H9 (cell line): ENCODE results near the gene UVRAG. TPM values are rescaled to one million over a fixed set of nuclear protein-coding genes. Genes with fewer than 3 reads are reported as not detected.

Source experiments
- DNase-seq: peaks from one replicate; pipeline ENCODE4 v3.0.0-alpha.2; 2017
- H2AFZ ChIP-seq: one replicate; pipeline ENCODE4 v1.6.1; 2013; ENCODE audit warnings: mild to moderate bottlenecking, low read length, control low read depth, moderate library complexity
- H2AK5ac ChIP-seq: 2 replicates; pipeline ENCODE4 v1.6.1; 2013; ENCODE audit warnings: low read length, control low read depth, mixed read lengths; ENCODE audit not compliant: insufficient read length
- H2BK120ac ChIP-seq: one replicate; pipeline ENCODE4 v1.6.1; 2013; ENCODE audit warnings: low read depth, mild to moderate bottlenecking, low read length, control low read depth, inconsistent platforms; ENCODE audit not compliant: poor library complexity, severe bottlenecking
- H2BK12ac ChIP-seq: 2 replicates; pipeline ENCODE4 v1.6.1; 2013; ENCODE audit warnings: low read length, control low read depth, mixed read lengths, low read depth; ENCODE audit not compliant: insufficient read length
- H2BK15ac ChIP-seq: 2 replicates; pipeline ENCODE4 v1.6.1; 2013; ENCODE audit warnings: low read depth, low read length, control low read depth
- H2BK20ac ChIP-seq: one replicate; pipeline ENCODE4 v1.6.1; 2013; ENCODE audit warnings: low read depth, mild to moderate bottlenecking, low read length, control low read depth, inconsistent platforms; ENCODE audit not compliant: poor library complexity, severe bottlenecking
- H2BK5ac ChIP-seq: 2 replicates; pipeline ENCODE4 v1.6.1; 2013; ENCODE audit warnings: low read length, control low read depth, mixed read lengths; ENCODE audit not compliant: insufficient read length
- H3K14ac ChIP-seq: 2 replicates; pipeline ENCODE4 v1.6.1; 2013; ENCODE audit warnings: low read length, control low read depth; ENCODE audit not compliant: insufficient read depth
- H3K18ac ChIP-seq: 2 replicates; pipeline ENCODE4 v1.6.1; 2013; ENCODE audit warnings: low read depth, mild to moderate bottlenecking, mixed read lengths, low read length, control low read depth; ENCODE audit not compliant: insufficient read length
- H3K23ac ChIP-seq: 2 replicates; pipeline ENCODE4 v1.6.1; 2013; ENCODE audit warnings: low read length, control low read depth, mixed read lengths, low read depth; ENCODE audit not compliant: insufficient read length
- H3K23me2 ChIP-seq: 2 replicates; pipeline ENCODE4 v1.6.1; 2013; ENCODE audit warnings: low read depth, mild to moderate bottlenecking, mixed read lengths, low read length, control low read depth; ENCODE audit not compliant: insufficient read length, poor library complexity, severe bottlenecking
- H3K27ac ChIP-seq: 2 replicates; pipeline ENCODE4 v1.5.1; 2013; ENCODE audit warnings: low read length, control low read depth, mixed read lengths, low read depth; ENCODE audit not compliant: insufficient read length
- H3K27me3 ChIP-seq: 2 replicates; pipeline ENCODE4 v1.6.1; 2013; ENCODE audit warnings: low read length, control low read depth, inconsistent platforms; ENCODE audit not compliant: insufficient read depth
- H3K4ac ChIP-seq: 2 replicates; pipeline ENCODE4 v1.6.1; 2013; ENCODE audit warnings: low read depth, mild to moderate bottlenecking, control low read depth, inconsistent platforms, low read length, moderate library complexity
- H3K4me1 ChIP-seq: 2 replicates; pipeline ENCODE4 v1.6.1; 2013; ENCODE audit warnings: low read length, control low read depth, inconsistent platforms; ENCODE audit not compliant: insufficient read depth
- H3K4me2 ChIP-seq: 2 replicates; pipeline ENCODE4 v1.6.1; 2013; ENCODE audit warnings: low read length, control low read depth, mixed read lengths; ENCODE audit not compliant: insufficient read length, insufficient read depth
- H3K56ac ChIP-seq: 2 replicates; pipeline ENCODE4 v1.6.1; 2013; ENCODE audit warnings: low read depth, mild to moderate bottlenecking, mixed read lengths, low read length, control low read depth; ENCODE audit not compliant: insufficient read length
- H3K79me1 ChIP-seq: 2 replicates; pipeline ENCODE4 v1.6.1; 2013; ENCODE audit warnings: low read depth, mild to moderate bottlenecking, moderate library complexity, low read length, control low read depth, inconsistent platforms; ENCODE audit not compliant: insufficient read depth, poor library complexity, severe bottlenecking
- H3K79me2 ChIP-seq: 2 replicates; pipeline ENCODE4 v1.6.1; 2013; ENCODE audit warnings: low read length, control low read depth, inconsistent platforms; ENCODE audit not compliant: insufficient read depth
- H3K9ac ChIP-seq: 2 replicates; pipeline ENCODE4 v1.6.1; 2013; ENCODE audit warnings: low read length, control low read depth, mixed read lengths; ENCODE audit not compliant: insufficient read length; ENCODE audit errors: extremely low read depth
- H3K9me3 ChIP-seq: one replicate; pipeline ENCODE4 v1.6.1; 2013; ENCODE audit warnings: low read depth, low read length, inconsistent platforms; ENCODE audit not compliant: control insufficient read depth
- H3T11ph ChIP-seq: one replicate; pipeline ENCODE4 v1.6.1; 2013; ENCODE audit warnings: mild to moderate bottlenecking, low read length, control low read depth, inconsistent platforms
- H4K20me1 ChIP-seq: one replicate; pipeline ENCODE4 v1.6.1; 2013; ENCODE audit not compliant: control insufficient read depth, insufficient read length, insufficient read depth
- H4K5ac ChIP-seq: 2 replicates; pipeline ENCODE4 v1.6.1; 2013; ENCODE audit warnings: low read depth, mild to moderate bottlenecking, mixed read lengths, low read length, control low read depth; ENCODE audit not compliant: insufficient read length
- H4K8ac ChIP-seq: replicated peaks from 2 replicates; pipeline ENCODE4 v1.6.1; 2013; ENCODE audit warnings: low read length, control low read depth, mixed read lengths, low read depth; ENCODE audit not compliant: insufficient read length
- H4K91ac ChIP-seq: 2 replicates; pipeline ENCODE4 v1.6.1; 2013; ENCODE audit warnings: low read depth, mild to moderate bottlenecking, moderate library complexity, mixed read lengths, low read length, control low read depth; ENCODE audit not compliant: insufficient read length
- H3K27ac Mint-ChIP-seq, 3 experiments: 2 replicates in 2 of 3; 3 replicates in 1 of 3; pipeline ENCODE4 v1.8.0; 2020 to 2021; ENCODE audit warnings: mixed read lengths in 3 of 3, mild to moderate bottlenecking in 1 of 3, moderate library complexity in 1 of 3
- H3K27me3 Mint-ChIP-seq: 2 replicates; pipeline ENCODE4 v1.8.0; 2021; ENCODE audit warnings: low read depth, mild to moderate bottlenecking, moderate library complexity, mixed read lengths
- H3K36me3 Mint-ChIP-seq, 3 experiments: 2 replicates in 2 of 3; 3 replicates in 1 of 3; pipeline ENCODE4 v1.8.0; 2020 to 2021; ENCODE audit warnings: low read depth in 3 of 3, mixed read lengths in 3 of 3; ENCODE audit not compliant: insufficient read depth in 1 of 3
- H3K4me1 Mint-ChIP-seq, 2 experiments: 2 replicates each; pipeline ENCODE4 v1.8.0; 2020; ENCODE audit warnings: mixed read lengths in 2 of 2
- H3K4me3 Mint-ChIP-seq, 2 experiments: 2 replicates in 1 of 2; 3 replicates in 1 of 2; pipeline ENCODE4 v1.8.0; 2020 to 2021; ENCODE audit warnings: mild to moderate bottlenecking in 2 of 2, mixed read lengths in 2 of 2, moderate library complexity in 1 of 2
- H3K9me3 Mint-ChIP-seq, 2 experiments: 2 replicates in 1 of 2; 3 replicates in 1 of 2; pipeline ENCODE4 v1.8.0; 2020; ENCODE audit warnings: mild to moderate bottlenecking in 2 of 2, mixed read lengths in 2 of 2, moderate library complexity in 1 of 2
- CTCF ChIP-seq: fragments of 200-600 bp; sonication (generic); conservative IDR thresholded peaks from 3 replicates; pipeline ENCODE4 v1.8.0; 2021; ENCODE audit warnings: antibody characterized with exemption, mild to moderate bottlenecking
- total RNA-seq: library from RNA; stranded (reverse); gene quantifications from 2 replicates; pipeline ENCODE4 v1.2.1, GENCODE V29; 2021

UVRAG gene
- total RNA-seq, 1 experiment from 2014 or later = 18.5 TPM

DNA sequence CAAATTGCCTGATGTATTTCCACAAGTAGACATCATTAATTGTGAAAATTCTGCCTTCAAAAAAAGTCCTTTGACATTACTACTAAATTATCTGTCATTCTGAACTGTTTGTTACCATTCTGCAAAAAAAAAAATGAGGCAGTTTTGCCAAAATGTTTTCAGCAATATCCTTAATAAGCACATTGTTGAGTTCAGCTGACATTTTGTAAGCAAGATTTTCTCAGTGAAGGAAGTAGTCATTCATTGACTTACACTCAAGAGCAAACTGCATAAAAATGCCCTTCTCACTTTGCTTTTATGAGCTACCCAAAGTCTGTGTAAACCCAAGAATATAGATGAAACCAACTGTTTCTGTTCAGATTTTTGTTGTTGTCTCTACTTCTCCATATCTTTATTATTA lies 125.9 kb downstream of the UVRAG start:
- Histone ChIP-seq H3K27ac (no peak overlapping the region), H2BK120ac (no peak overlapping the region), H3K27me3 (no peaks in the 10 kb centered on the region), H2BK15ac (no peak overlapping the region), H3K18ac (no peak overlapping the region), H4K8ac (no peak overlapping the region), H4K91ac (no peak overlapping the region), H3K4me1 (no peaks in the 10 kb centered on the region), H3K23me2 (no peaks in the 10 kb centered on the region), H3K23ac (no peak overlapping the region), H3K9me3 (no peaks in the 10 kb centered on the region), H3K4ac (no peak overlapping the region), H3K14ac (no peak overlapping the region), H2AFZ (no peak overlapping the region), H4K5ac (no peak overlapping the region), H3K79me2 (no peaks in the 10 kb centered on the region), H2BK12ac (no peak overlapping the region), H2BK5ac (no peak overlapping the region), H3K9ac (no peak overlapping the region), H2AK5ac (no peak overlapping the region), H3K4me2 (no peak overlapping the region), H3T11ph (no peak overlapping the region), H3K56ac (no peak overlapping the region), H3K79me1 (no peaks in the 10 kb centered on the region), H2BK20ac (no peak overlapping the region), H4K20me1 (no peaks in the 10 kb centered on the region)
- no peaks in the 10 kb centered on the region for H3K36me3 Mint-ChIP-seq
- H3K9me3 Mint-ChIP-seq = no peaks in the 10 kb centered on the region
- peaks cover 0 to 5% of the 10 kb centered on the region in 2 experiments; a peak in 2 of 4 replicates for H3K4me1 Mint-ChIP-seq
- no peak overlapping the region for H3K4me3 Mint-ChIP-seq
- no peak for TF ChIP-seq CTCF
- DNase-seq = no peak
- H3K27ac Mint-ChIP-seq = no peak overlapping the region
- H3K27me3 Mint-ChIP-seq = no peaks in the 10 kb centered on the region
